ENCODE results near the gene AAK1.
"Not testable (repeated sequence)": the region's sequence is repeated elsewhere in the genome, so short reads cannot be mapped to it uniquely, and the experiment has no call there.

The AAK1 gene

GRCh38 chr2:69452687-69453086 is 190.9 kb downstream of the AAK1 start:
- DNase-seq (ENCODE audit: low read depth): no peak

- no peak for DNase-seq (ENCODE audit: low read depth)
Observed at GRCh38 chr2:69450735-69451416, 192.7 kb downstream of the AAK1 start.

- peak; percentile 70 for DNase-seq (ENCODE audit: low read depth)
Observed at GRCh38 chr2:69449906-69450305, 193.6 kb downstream of the AAK1 start.

GRCh38 chr2:69443673-69444072 is 199.9 kb downstream of the AAK1 start:
- not testable (repeated sequence) for DNase-seq (ENCODE audit: low read depth)

- DNase-seq (ENCODE audit: low read depth): not testable (repeated sequence)
Observed at GRCh38 chr2:69439499-69439898, 204.0 kb downstream of the AAK1 start.

- no peak for DNase-seq (ENCODE audit: low read depth)
Observed at GRCh38 chr2:69438580-69438979, 205.0 kb downstream of the AAK1 start.

GRCh38 chr2:69437751-69438154 is 205.8 kb downstream of the AAK1 start:
- no peak for DNase-seq (ENCODE audit: low read depth)

GRCh38 chr2:69436938-69437750 is 206.4 kb downstream of the AAK1 start, which contains the start of gene NFU1:
Gene NFU1, minus strand, starts transcription at chr2:69437435. Its CDS starts 13 bp downstream, at chr2:69437422.
- DNase-seq (ENCODE audit: low read depth): peak; percentile 96

- DNase-seq (ENCODE audit: low read depth): no peak
Observed at GRCh38 chr2:69436596-69436937, 207.0 kb downstream of the AAK1 start.

GRCh38 chr2:69434753-69435152 is 208.8 kb downstream of the AAK1 start:
- DNase-seq (ENCODE audit: low read depth): no peak

GRCh38 chr2:69429491-69430183 is 213.9 kb downstream of the AAK1 start:
- no peak for DNase-seq (ENCODE audit: low read depth)

GRCh38 chr2:69428981-69429380 is 214.6 kb downstream of the AAK1 start:
- DNase-seq (ENCODE audit: low read depth): no peak

- DNase-seq (ENCODE audit: low read depth): no peak
Observed at GRCh38 chr2:69424419-69424818, 219.1 kb downstream of the AAK1 start.

GRCh38 chr2:69422198-69422597 is 221.3 kb downstream of the AAK1 start:
- no peak for DNase-seq (ENCODE audit: low read depth)

GRCh38 chr2:69419111-69419510 is 224.4 kb downstream of the AAK1 start:
- not testable (repeated sequence) for DNase-seq (ENCODE audit: low read depth)

GRCh38 chr2:69416147-69416546 is 227.4 kb downstream of the AAK1 start:
- no peak for DNase-seq (ENCODE audit: low read depth)
